SU-DHL-6 (cell line): ENCODE results near the gene KRTAP3-2.

Experiments used
- H2AFZ ChIP-seq: fragments of 200-600 bp; sonication (generic); 2 replicates; pipeline ENCODE4 v1.6.1; 2014; ENCODE audit warnings: low read depth, mild to moderate bottlenecking, moderate library complexity, mixed read lengths, antibody characterized with exemption, low read length; ENCODE audit not compliant: severe bottlenecking
- H3F3A ChIP-seq: fragments of 200-600 bp; shearing (Covaris generic); 2 replicates; pipeline ENCODE4 v1.6.0; 2016; ENCODE audit warnings: antibody characterized with exemption, mild to moderate bottlenecking; ENCODE audit not compliant: insufficient read depth
- H3K27ac ChIP-seq: fragments of 200-600 bp; sonication (generic); 2 replicates; pipeline ENCODE4 v1.5.1; 2016; ENCODE audit warnings: low read depth, mild to moderate bottlenecking, low read length, moderate library complexity, mixed read lengths
- H3K27me3 ChIP-seq: fragments of 200-600 bp; sonication (generic), shearing (Covaris generic); 2 replicates; pipeline ENCODE4 v1.6.0; 2014; ENCODE audit warnings: mild to moderate bottlenecking, low read length
- H3K36me3 ChIP-seq: fragments of 200-600 bp; sonication (generic); 2 replicates; pipeline ENCODE4 v1.6.1; 2014; ENCODE audit warnings: mild to moderate bottlenecking, low read length, mixed read lengths
- H3K4me2 ChIP-seq: fragments of 300-600, 200-600 bp; shearing (Covaris generic), sonication (generic); 2 replicates; pipeline ENCODE4 v1.6.0; 2014; ENCODE audit warnings: low read length, low read depth, mild to moderate bottlenecking; ENCODE audit not compliant: poor library complexity, severe bottlenecking
- H3K4me3 ChIP-seq: fragments of 200-600 bp; sonication (generic); 2 replicates; pipeline ENCODE4 v1.5.1; 2014; ENCODE audit warnings: antibody characterized with exemption, low read length, mild to moderate bottlenecking, mixed read lengths; ENCODE audit not compliant: insufficient read depth, poor library complexity, severe bottlenecking
- H3K79me2 ChIP-seq: fragments of 200-600 bp; sonication (generic); 2 replicates; pipeline ENCODE4 v1.6.1; 2014; ENCODE audit warnings: mild to moderate bottlenecking, low read length, moderate library complexity; ENCODE audit not compliant: insufficient read depth
- H3K9ac ChIP-seq: fragments of 200-600 bp; sonication (generic); 2 replicates; pipeline ENCODE4 v1.7.0; 2014; ENCODE audit warnings: mild to moderate bottlenecking, low read length
- H3K9me2 ChIP-seq: fragments of 200-600 bp; sonication (generic); replicated peaks from 2 replicates; pipeline ENCODE4 v1.6.1; 2014; ENCODE audit warnings: low read length; ENCODE audit not compliant: insufficient read depth
- H3K9me3 ChIP-seq: fragments of 200-600 bp; sonication (generic); 2 replicates; pipeline ENCODE4 v1.6.1; 2014; ENCODE audit warnings: low read length, mixed read lengths; ENCODE audit not compliant: insufficient read depth
- H4K20me1 ChIP-seq: fragments of 200-600 bp; sonication (generic); 2 replicates; pipeline ENCODE4 v1.6.1; 2014; ENCODE audit warnings: low read depth, mild to moderate bottlenecking, antibody characterized with exemption, low read length, moderate library complexity, mixed read lengths
- EZH2phosphoT487 ChIP-seq: fragments of 200-600 bp; sonication (generic), shearing (Covaris generic); conservative IDR thresholded peaks from 2 replicates; pipeline ENCODE4 v1.6.1; 2018; ENCODE audit warnings: mild to moderate bottlenecking, antibody characterized with exemption, low read length, moderate library complexity, mixed read lengths
- TF ChIP-seq, protein P1 (sequence below): fragments of 200-600 bp; sonication (generic); IDR thresholded peaks from one replicate; pipeline ENCODE4 v1.5.1; 2017; ENCODE audit warnings: antibody characterized with exemption, mild to moderate bottlenecking, low read length, moderate library complexity; ENCODE audit not compliant: insufficient read depth, poor library complexity, severe bottlenecking

KRTAP3-2 gene

DNA sequence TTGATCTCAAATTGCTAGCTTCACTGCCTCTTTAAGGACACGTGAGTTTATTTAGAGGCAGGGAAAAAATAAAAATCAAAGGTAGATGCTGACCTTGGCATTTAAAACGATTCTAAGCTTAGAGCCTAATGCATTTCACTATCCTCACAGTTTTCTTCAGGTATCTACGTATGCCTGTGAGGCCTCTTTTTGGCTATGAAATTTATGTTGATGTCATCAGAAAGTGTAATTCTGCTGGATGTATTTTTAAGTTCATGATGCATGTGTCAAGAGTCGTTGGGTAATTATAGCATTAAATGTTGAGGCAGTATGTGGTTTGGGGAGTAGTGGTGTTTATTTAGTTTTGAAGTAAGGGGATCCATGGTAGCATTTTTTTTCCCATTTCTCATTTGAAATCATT is 4.2 kb upstream of the KRTAP3-2 start:
- Histone ChIP-seq H3F3A (no peaks in the 10 kb centered on the region), H2AFZ (no peak overlapping the region), H3K36me3 (no peaks in the 10 kb centered on the region), H3K4me3 (no peak overlapping the region), H3K79me2 (no peaks in the 10 kb centered on the region), H3K27me3 (no peaks in the 10 kb centered on the region), H3K27ac (no peak overlapping the region), H3K9me3 (no peaks in the 10 kb centered on the region), H4K20me1 (no peaks in the 10 kb centered on the region), H3K4me2 (no peak overlapping the region), H3K9ac (no peak overlapping the region), H3K9me2 (no peaks in the 10 kb centered on the region)
- TF ChIP-seq EZH2phosphoT487 = no peak
- TF ChIP-seq, protein P1, sequence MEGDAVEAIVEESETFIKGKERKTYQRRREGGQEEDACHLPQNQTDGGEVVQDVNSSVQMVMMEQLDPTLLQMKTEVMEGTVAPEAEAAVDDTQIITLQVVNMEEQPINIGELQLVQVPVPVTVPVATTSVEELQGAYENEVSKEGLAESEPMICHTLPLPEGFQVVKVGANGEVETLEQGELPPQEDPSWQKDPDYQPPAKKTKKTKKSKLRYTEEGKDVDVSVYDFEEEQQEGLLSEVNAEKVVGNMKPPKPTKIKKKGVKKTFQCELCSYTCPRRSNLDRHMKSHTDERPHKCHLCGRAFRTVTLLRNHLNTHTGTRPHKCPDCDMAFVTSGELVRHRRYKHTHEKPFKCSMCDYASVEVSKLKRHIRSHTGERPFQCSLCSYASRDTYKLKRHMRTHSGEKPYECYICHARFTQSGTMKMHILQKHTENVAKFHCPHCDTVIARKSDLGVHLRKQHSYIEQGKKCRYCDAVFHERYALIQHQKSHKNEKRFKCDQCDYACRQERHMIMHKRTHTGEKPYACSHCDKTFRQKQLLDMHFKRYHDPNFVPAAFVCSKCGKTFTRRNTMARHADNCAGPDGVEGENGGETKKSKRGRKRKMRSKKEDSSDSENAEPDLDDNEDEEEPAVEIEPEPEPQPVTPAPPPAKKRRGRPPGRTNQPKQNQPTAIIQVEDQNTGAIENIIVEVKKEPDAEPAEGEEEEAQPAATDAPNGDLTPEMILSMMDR = no peak

GRCh38 chr17:41002814-41003213 is 3.1 kb upstream of the KRTAP3-2 start:
- Histone ChIP-seq H3K27ac (no peak overlapping the region), H3K9ac (no peak overlapping the region), H3K9me3 (no peaks in the 10 kb centered on the region), H3F3A (no peaks in the 10 kb centered on the region), H3K4me2 (no peak overlapping the region), H2AFZ (no peak overlapping the region), H3K36me3 (no peaks in the 10 kb centered on the region), H3K4me3 (no peak overlapping the region), H3K79me2 (no peaks in the 10 kb centered on the region), H3K27me3 (no peaks in the 10 kb centered on the region), H3K9me2 (no peaks in the 10 kb centered on the region), H4K20me1 (no peaks in the 10 kb centered on the region)
- TF ChIP-seq EZH2phosphoT487 = no peak
- TF ChIP-seq, protein P1 = no peak

- H4K20me1 ChIP-seq = no peaks in the 10 kb centered on the region
- TF ChIP-seq, protein P1 = no peak
- TF ChIP-seq EZH2phosphoT487 = no peak
- no peaks in the 10 kb centered on the region for H3K79me2 ChIP-seq
- no peaks in the 10 kb centered on the region for H3K9me2 ChIP-seq
- H3K4me3 ChIP-seq = no peak overlapping the region
- H3K9me3 ChIP-seq = no peaks in the 10 kb centered on the region
- no peak overlapping the region for H3K4me2 ChIP-seq
- no peaks in the 10 kb centered on the region for H3K36me3 ChIP-seq
- H3K9ac ChIP-seq = no peak overlapping the region
- no peaks in the 10 kb centered on the region for H3F3A ChIP-seq
- no peak overlapping the region for H2AFZ ChIP-seq
- no peaks in the 10 kb centered on the region for H3K27me3 ChIP-seq
- no peak overlapping the region for H3K27ac ChIP-seq
Measured at GRCh38 chr17:41001795-41002194, 2.1 kb upstream of the KRTAP3-2 start.

- Histone ChIP-seq H3K27ac (no peak overlapping the region), H3K9ac (no peak overlapping the region), H4K20me1 (no peaks in the 10 kb centered on the region), H2AFZ (no peak overlapping the region), H3K4me2 (no peak overlapping the region), H3K9me3 (no peaks in the 10 kb centered on the region), H3K4me3 (no peak overlapping the region), H3K9me2 (no peaks in the 10 kb centered on the region), H3K27me3 (no peaks in the 10 kb centered on the region), H3K79me2 (no peaks in the 10 kb centered on the region), H3K36me3 (no peaks in the 10 kb centered on the region), H3F3A (no peaks in the 10 kb centered on the region)
- no peak for TF ChIP-seq EZH2phosphoT487
- TF ChIP-seq, protein P1 = no peak
Measured at GRCh38 chr17:40997361-40997760, 2.3 kb downstream of the KRTAP3-2 start.
